Measurements from ENCODE around the gene FIG4.
A peak's percentile ranks its signal among the peaks of the same experiment; 100 is the strongest.
"Not testable (repeated sequence)": the region's sequence is repeated elsewhere in the genome, so short reads cannot be mapped to it uniquely, and the experiment has no call there.

Gene FIG4

GRCh38 chr6:109799664-109800063, 108.6 kb downstream of the FIG4 start:
- peak; percentile 8 for DNase-seq

GRCh38 chr6:109800771-109801170, 109.7 kb downstream of the FIG4 start:
- DNase-seq, result no peak

GRCh38 chr6:109801794-109802193, 110.7 kb downstream of the FIG4 start:
- no peak for DNase-seq

GRCh38 chr6:109804020-109804419, 112.9 kb downstream of the FIG4 start:
- no peak for DNase-seq

- no peak for DNase-seq
Measured at GRCh38 chr6:109807881-109808280, 116.8 kb downstream of the FIG4 start.

GRCh38 chr6:109808837-109809236, 117.7 kb downstream of the FIG4 start:
- DNase-seq, result no peak

- DNase-seq, result no peak
Measured at GRCh38 chr6:109815054-109815453, 124.0 kb downstream of the FIG4 start.

GRCh38 chr6:109816452-109817374, 125.6 kb downstream of the FIG4 start:
- no peak for DNase-seq

- no peak for DNase-seq
Measured at GRCh38 chr6:109820706-109821350, 129.7 kb downstream of the FIG4 start.

- no peak for DNase-seq
Measured at GRCh38 chr6:109821428-109821827, 130.3 kb downstream of the FIG4 start.

GRCh38 chr6:109824105-109824504, 133.0 kb downstream of the FIG4 start:
- no peak for DNase-seq

GRCh38 chr6:109826551-109826950, 135.5 kb downstream of the FIG4 start:
- DNase-seq, result no peak

GRCh38 chr6:109831352-109831751, 140.3 kb downstream of the FIG4 start:
- not testable (repeated sequence) for DNase-seq

GRCh38 chr6:109834131-109834530, 143.0 kb downstream of the FIG4 start:
- no peak for DNase-seq

GRCh38 chr6:109834595-109835437, 143.7 kb downstream of the FIG4 start:
- no peak for DNase-seq

GRCh38 chr6:109840034-109840433, 148.9 kb downstream of the FIG4 start:
- no peak for DNase-seq

- no peak for DNase-seq
Measured at GRCh38 chr6:109840796-109841195, 149.7 kb downstream of the FIG4 start.

- no peak for DNase-seq
Measured at GRCh38 chr6:109841869-109842268, 150.8 kb downstream of the FIG4 start.

GRCh38 chr6:109852713-109853112, 161.6 kb downstream of the FIG4 start:
- DNase-seq, result no peak

- DNase-seq, result no peak
Measured at GRCh38 chr6:109853426-109853825, 162.3 kb downstream of the FIG4 start.

- DNase-seq, result no peak
Measured at GRCh38 chr6:109853951-109854350, 162.9 kb downstream of the FIG4 start.

GRCh38 chr6:109854541-109855308, 163.6 kb downstream of the FIG4 start:
- DNase-seq, result no peak
